ENCODE data around the gene PAXIP1.
A peak's percentile ranks its signal among the peaks of the same experiment; 100 is the strongest.
"Not testable (repeated sequence)": the region's sequence is repeated elsewhere in the genome, so short reads cannot be mapped to it uniquely, and the experiment has no call there.

PAXIP1 gene

GRCh38 chr7:154943906-154944305 is 59.0 kb downstream of the PAXIP1 start:
- DNase-seq (ENCODE audit: low spot score): no peak

GRCh38 chr7:154942691-154943090 is 60.2 kb downstream of the PAXIP1 start:
- no peak for DNase-seq (ENCODE audit: low spot score)

- no peak for DNase-seq (ENCODE audit: low spot score)
Measured at GRCh38 chr7:154937837-154938236, 65.1 kb downstream of the PAXIP1 start.

- DNase-seq (ENCODE audit: low spot score): not testable (repeated sequence)
Measured at GRCh38 chr7:154934353-154934952, 68.5 kb downstream of the PAXIP1 start.

GRCh38 chr7:154931906-154932305 is 71.0 kb downstream of the PAXIP1 start:
- DNase-seq (ENCODE audit: low spot score): no peak

GRCh38 chr7:154929006-154929726 is 73.8 kb downstream of the PAXIP1 start:
- DNase-seq (ENCODE audit: low spot score): peak; percentile 1

- peak; percentile 81 for DNase-seq (ENCODE audit: low spot score)
Measured at GRCh38 chr7:154928136-154929005, 74.6 kb downstream of the PAXIP1 start.

GRCh38 chr7:154927624-154928125 is 75.2 kb downstream of the PAXIP1 start:
- DNase-seq (ENCODE audit: low spot score): peak; percentile 54

- not testable (repeated sequence) for DNase-seq (ENCODE audit: low spot score)
Measured at GRCh38 chr7:154922472-154922871, 80.5 kb downstream of the PAXIP1 start.

- DNase-seq (ENCODE audit: low spot score): no peak
Measured at GRCh38 chr7:154919344-154920225, 83.3 kb downstream of the PAXIP1 start.

- no peak for DNase-seq (ENCODE audit: low spot score)
Measured at GRCh38 chr7:154918741-154919140, 84.2 kb downstream of the PAXIP1 start.

GRCh38 chr7:154918266-154918665 is 84.7 kb downstream of the PAXIP1 start:
- no peak for DNase-seq (ENCODE audit: low spot score)

GRCh38 chr7:154917808-154918160 is 85.1 kb downstream of the PAXIP1 start:
- DNase-seq (ENCODE audit: low spot score): no peak

- DNase-seq (ENCODE audit: low spot score): no peak
Measured at GRCh38 chr7:154916856-154917807, 85.8 kb downstream of the PAXIP1 start.

GRCh38 chr7:154916381-154916780 is 86.5 kb downstream of the PAXIP1 start:
- no peak for DNase-seq (ENCODE audit: low spot score)

- no peak for DNase-seq (ENCODE audit: low spot score)
Measured at GRCh38 chr7:154915600-154915999, 87.3 kb downstream of the PAXIP1 start.

GRCh38 chr7:154914996-154915380 is 87.9 kb downstream of the PAXIP1 start:
- no peak for DNase-seq (ENCODE audit: low spot score)

- no peak for DNase-seq (ENCODE audit: low spot score)
Measured at GRCh38 chr7:154914308-154914995, 88.5 kb downstream of the PAXIP1 start.

- peak; percentile 16 for DNase-seq (ENCODE audit: low spot score)
Measured at GRCh38 chr7:154913638-154914307, 89.2 kb downstream of the PAXIP1 start.

All from COLO829 (cell line).